H1 (cell line): ENCODE results near the gene CCDC88C.

Source experiments
- EGR1 ChIP-seq: IDR thresholded peaks from 2 replicates; pipeline ENCODE4 v1.6.1; 2011; ENCODE audit warnings: low read depth, low read length, borderline replicate concordance
- EZH2 ChIP-seq: fragments of 200-600 bp; sonication (generic); IDR thresholded peaks from 2 replicates; pipeline ENCODE4 v1.7.1; 2012; ENCODE audit warnings: low read depth, mild to moderate bottlenecking, moderate library complexity, low read length, inconsistent platforms; ENCODE audit not compliant: severe bottlenecking
- JUN ChIP-seq: IDR thresholded peaks from 2 replicates; pipeline ENCODE4 v1.6.1; 2011; ENCODE audit warnings: low read depth, mild to moderate bottlenecking, improper control_type of control experiment, low read length
- PHF8 ChIP-seq: fragments of 200-600 bp; sonication (generic); conservative IDR thresholded peaks from 2 replicates; pipeline ENCODE4 v1.7.1; 2012; ENCODE audit warnings: low read depth, mild to moderate bottlenecking, inconsistent platforms, low read length, moderate library complexity
- POLR2AphosphoS5 ChIP-seq: IDR thresholded peaks from 2 replicates; pipeline ENCODE4 v1.6.1; 2011; ENCODE audit warnings: low read depth, low read length
- SIN3A ChIP-seq, 2 experiments: IDR thresholded peaks in 1 of 2; conservative IDR thresholded peaks in 1 of 2; 2 replicates each; pipeline ENCODE4 v1.6.1; 2011 to 2012; ENCODE audit warnings: low read length in 2 of 2, improper control_type of control experiment in 1 of 2, low read depth in 1 of 2, mild to moderate bottlenecking in 1 of 2
- TEAD4 ChIP-seq: IDR thresholded peaks from 2 replicates; pipeline ENCODE4 v1.6.1; 2012; ENCODE audit warnings: low read depth, low read length, inconsistent platforms, mixed read lengths
- ZNF274 ChIP-seq: IDR thresholded peaks from 2 replicates; pipeline ENCODE4 v1.7.0; 2012; ENCODE audit warnings: low read length, borderline replicate concordance; ENCODE audit errors: extremely low read depth
- TF ChIP-seq, protein P1 (sequence below): IDR thresholded peaks from 2 replicates; pipeline ENCODE4 v1.6.1; 2011; ENCODE audit warnings: low read length, improper control_type of control experiment
- TF ChIP-seq, protein P2 (sequence below), 3 experiments: IDR thresholded peaks; 1 replicate in 2 of 3; 2 replicates in 1 of 3; pipeline versions ENCODE4 v1.5.1 to v1.6.1; 2011; ENCODE audit warnings: low read length in 3 of 3, mild to moderate bottlenecking in 3 of 3, inconsistent platforms in 2 of 3, low read depth in 1 of 3, moderate library complexity in 1 of 3; ENCODE audit not compliant: insufficient read depth in 1 of 3; ENCODE audit errors: control extremely low read depth in 1 of 3
- TF ChIP-seq, protein P3 (sequence below): IDR thresholded peaks from 2 replicates; pipeline ENCODE4 v1.6.1; 2012; ENCODE audit warnings: inconsistent platforms
- TF ChIP-seq, protein P4 (sequence below): IDR thresholded peaks from 2 replicates; pipeline ENCODE4 v1.6.1; 2012; ENCODE audit warnings: low read length, inconsistent platforms

DNA sequence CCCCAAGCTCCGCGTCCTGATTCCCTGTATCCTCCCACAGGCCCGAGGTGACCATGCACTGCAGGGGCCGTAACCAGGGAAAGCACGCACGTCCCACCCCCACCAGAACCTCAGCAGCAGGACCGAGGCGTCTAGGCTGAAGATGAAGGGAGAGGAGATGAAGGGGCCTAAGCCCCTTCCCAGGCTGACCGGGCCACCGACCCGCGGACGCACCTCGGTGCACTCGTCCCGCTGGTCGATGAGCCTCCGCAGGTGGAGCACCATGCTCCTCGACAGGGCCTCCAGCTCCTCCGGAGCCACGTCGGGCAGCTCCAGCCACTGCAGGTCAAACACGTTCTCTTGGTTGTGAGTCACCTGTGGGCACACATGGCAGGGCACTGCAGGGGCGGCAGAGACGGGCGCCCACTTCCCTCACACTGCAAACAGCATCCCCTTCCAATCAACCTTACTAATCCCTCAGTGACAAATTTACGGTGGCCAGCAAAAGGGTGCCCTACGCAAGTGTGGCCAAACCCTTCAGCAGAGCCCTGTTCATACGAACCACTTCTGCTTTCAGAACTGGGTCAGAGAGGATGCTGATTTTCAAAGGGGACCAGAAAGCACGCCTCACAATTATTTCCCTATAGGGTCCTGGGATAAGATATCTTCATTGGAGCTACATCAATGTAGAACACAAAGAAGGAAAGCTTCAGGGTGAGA is 77.8 kb downstream of the CCDC88C start:
- TF ChIP-seq, protein P1, sequence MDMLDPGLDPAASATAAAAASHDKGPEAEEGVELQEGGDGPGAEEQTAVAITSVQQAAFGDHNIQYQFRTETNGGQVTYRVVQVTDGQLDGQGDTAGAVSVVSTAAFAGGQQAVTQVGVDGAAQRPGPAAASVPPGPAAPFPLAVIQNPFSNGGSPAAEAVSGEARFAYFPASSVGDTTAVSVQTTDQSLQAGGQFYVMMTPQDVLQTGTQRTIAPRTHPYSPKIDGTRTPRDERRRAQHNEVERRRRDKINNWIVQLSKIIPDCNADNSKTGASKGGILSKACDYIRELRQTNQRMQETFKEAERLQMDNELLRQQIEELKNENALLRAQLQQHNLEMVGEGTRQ = no peak
- TF ChIP-seq SIN3A (conservative IDR thresholded peaks at IDR 0.05 in 1 of 2, IDR thresholded peaks at IDR 0.05 in 1 of 2; ENCODE audit: low read depth in 1 of 2, low read length in 2 of 2) (no peak), EGR1 (no peak), TEAD4 (no peak), POLR2AphosphoS5 (no peak), EZH2 (no peak), PHF8 (no peak), ZNF274 (no peak), JUN (no peak)
- TF ChIP-seq, protein P2, sequence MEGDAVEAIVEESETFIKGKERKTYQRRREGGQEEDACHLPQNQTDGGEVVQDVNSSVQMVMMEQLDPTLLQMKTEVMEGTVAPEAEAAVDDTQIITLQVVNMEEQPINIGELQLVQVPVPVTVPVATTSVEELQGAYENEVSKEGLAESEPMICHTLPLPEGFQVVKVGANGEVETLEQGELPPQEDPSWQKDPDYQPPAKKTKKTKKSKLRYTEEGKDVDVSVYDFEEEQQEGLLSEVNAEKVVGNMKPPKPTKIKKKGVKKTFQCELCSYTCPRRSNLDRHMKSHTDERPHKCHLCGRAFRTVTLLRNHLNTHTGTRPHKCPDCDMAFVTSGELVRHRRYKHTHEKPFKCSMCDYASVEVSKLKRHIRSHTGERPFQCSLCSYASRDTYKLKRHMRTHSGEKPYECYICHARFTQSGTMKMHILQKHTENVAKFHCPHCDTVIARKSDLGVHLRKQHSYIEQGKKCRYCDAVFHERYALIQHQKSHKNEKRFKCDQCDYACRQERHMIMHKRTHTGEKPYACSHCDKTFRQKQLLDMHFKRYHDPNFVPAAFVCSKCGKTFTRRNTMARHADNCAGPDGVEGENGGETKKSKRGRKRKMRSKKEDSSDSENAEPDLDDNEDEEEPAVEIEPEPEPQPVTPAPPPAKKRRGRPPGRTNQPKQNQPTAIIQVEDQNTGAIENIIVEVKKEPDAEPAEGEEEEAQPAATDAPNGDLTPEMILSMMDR (IDR thresholded peaks at IDR 0.05; ENCODE audit: control extremely low read depth in 1 of 3, insufficient read depth in 1 of 3, low read depth in 1 of 3, low read length in 3 of 3) = no peak
- TF ChIP-seq, protein P3, sequence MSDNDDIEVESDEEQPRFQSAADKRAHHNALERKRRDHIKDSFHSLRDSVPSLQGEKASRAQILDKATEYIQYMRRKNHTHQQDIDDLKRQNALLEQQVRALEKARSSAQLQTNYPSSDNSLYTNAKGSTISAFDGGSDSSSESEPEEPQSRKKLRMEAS = no peak
- TF ChIP-seq, protein P4, sequence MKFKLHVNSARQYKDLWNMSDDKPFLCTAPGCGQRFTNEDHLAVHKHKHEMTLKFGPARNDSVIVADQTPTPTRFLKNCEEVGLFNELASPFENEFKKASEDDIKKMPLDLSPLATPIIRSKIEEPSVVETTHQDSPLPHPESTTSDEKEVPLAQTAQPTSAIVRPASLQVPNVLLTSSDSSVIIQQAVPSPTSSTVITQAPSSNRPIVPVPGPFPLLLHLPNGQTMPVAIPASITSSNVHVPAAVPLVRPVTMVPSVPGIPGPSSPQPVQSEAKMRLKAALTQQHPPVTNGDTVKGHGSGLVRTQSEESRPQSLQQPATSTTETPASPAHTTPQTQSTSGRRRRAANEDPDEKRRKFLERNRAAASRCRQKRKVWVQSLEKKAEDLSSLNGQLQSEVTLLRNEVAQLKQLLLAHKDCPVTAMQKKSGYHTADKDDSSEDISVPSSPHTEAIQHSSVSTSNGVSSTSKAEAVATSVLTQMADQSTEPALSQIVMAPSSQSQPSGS = no peak
